ENCODE results near the gene FBXO2. TPM values are rescaled to one million over a fixed set of nuclear protein-coding genes. Genes with fewer than 3 reads are reported as not detected.
A peak's percentile ranks its signal among the peaks of the same experiment; 100 is the strongest.

The FBXO2 gene
- total RNA-seq, 1 experiment from 2014 or later = not detected

DNA sequence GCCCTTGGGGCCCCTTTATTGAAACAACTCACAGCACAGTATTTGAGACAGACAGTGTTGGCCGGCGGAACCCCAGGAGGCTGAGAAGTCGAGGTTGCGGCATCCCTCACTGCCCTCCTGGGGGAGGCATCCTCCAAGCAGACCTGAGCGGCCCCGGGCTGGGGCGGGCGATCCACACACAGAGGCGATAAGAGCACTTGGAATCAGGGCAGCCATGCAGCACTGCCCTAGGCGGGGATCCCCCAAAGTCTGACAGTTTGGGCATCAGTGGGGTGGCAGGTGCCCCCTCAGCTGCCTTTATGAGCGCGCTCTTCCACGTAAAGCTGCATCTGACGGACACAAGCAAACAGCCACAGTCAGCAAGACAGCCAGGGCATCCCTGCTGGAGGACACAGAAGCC is 20.3 kb upstream of the FBXO2 start:
- H3K4me1 ChIP-seq (replicated peaks) = no peaks in the 10 kb centered on the region
- H3K27me3 ChIP-seq (replicated peaks) = no peaks in the 10 kb centered on the region
- no peaks in the 10 kb centered on the region for H3K9me3 ChIP-seq (replicated peaks)
- H3K36me3 ChIP-seq = peaks cover 53% of the 10 kb centered on the region
- H3K4me3 ChIP-seq = no peak overlapping the region
- DNase-seq (ENCODE audit: low read depth in 1 of 2, low spot score in 2 of 2) = no peak
- H3K27ac ChIP-seq = no peak overlapping the region

DNA sequence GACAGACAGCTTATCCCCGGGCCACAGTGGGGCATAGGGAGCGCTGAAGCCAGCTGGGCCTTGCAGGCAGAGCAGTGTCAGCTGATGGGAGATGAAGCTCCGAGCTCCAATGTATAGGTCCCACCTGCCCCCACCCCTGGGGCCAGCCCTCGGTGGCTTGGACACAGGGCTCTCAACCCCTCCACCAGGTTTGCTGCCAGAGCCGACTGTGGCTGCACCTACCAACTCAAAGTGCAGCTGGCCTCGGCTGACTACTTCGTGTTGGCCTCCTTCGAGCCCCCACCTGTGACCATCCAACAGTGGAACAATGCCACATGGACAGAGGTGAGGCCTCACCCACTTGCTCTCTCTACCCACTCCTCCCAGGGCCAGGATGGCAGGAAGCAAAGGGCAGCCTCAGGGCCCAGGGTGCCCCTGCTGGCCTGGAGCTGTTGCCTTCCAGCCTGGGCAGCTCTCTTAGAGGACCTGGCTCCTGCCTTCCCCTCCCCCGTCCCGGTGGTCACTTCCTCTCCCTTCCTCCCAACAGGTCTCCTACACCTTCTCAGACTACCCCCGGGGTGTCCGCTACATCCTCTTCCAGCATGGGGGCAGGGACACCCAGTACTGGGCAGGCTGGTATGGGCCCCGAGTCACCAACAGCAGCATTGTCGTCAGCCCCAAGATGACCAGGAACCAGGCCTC is 19.0 kb upstream of the FBXO2 start:
- Histone ChIP-seq H3K27me3 (replicated peaks) (no peaks in the 10 kb centered on the region), H3K27ac (no peak overlapping the region), H3K9me3 (replicated peaks) (no peaks in the 10 kb centered on the region), H3K4me1 (replicated peaks) (no peaks in the 10 kb centered on the region), H3K36me3 (peaks cover 46% of the 10 kb centered on the region), H3K4me3 (no peak overlapping the region)
- DNase-seq (ENCODE audit: low read depth in 1 of 2, low spot score in 2 of 2) = no peak

GRCh38 chr1:11671544-11672286 is 17.5 kb upstream of the FBXO2 start:
- H3K27ac ChIP-seq = no peak overlapping the region
- peaks cover 36% of the 10 kb centered on the region for H3K36me3 ChIP-seq
- no peaks in the 10 kb centered on the region for H3K4me1 ChIP-seq (replicated peaks)
- no peak for DNase-seq (ENCODE audit: low read depth in 1 of 2, low spot score in 2 of 2)
- H3K27me3 ChIP-seq (replicated peaks) = no peaks in the 10 kb centered on the region
- H3K9me3 ChIP-seq (replicated peaks) = no peaks in the 10 kb centered on the region
- no peak overlapping the region for H3K4me3 ChIP-seq

DNA sequence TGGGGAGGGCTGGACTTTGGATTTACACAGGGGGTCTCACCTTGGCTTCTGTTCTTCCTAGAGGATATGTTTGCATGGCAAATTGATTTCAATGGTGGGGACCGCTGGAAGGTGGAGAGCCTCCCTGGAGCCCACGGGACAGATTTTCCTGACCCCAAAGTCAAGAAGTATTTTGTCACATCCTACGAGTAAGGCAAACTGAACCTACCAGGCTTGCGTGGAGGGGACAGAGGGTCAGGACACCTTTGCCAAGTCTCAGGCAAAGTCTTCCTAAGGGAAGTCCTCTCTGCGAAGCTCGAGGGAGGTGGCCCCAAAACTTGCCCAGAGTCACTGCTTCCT is 16.9 kb upstream of the FBXO2 start:
- Histone ChIP-seq H3K4me1 (replicated peaks) (no peaks in the 10 kb centered on the region), H3K27ac (no peak overlapping the region), H3K9me3 (replicated peaks) (no peaks in the 10 kb centered on the region), H3K27me3 (replicated peaks) (no peaks in the 10 kb centered on the region), H3K36me3 (peaks cover 32% of the 10 kb centered on the region), H3K4me3 (no peak overlapping the region)
- DNase-seq (ENCODE audit: low read depth in 1 of 2, low spot score in 2 of 2) = no peak

DNA sequence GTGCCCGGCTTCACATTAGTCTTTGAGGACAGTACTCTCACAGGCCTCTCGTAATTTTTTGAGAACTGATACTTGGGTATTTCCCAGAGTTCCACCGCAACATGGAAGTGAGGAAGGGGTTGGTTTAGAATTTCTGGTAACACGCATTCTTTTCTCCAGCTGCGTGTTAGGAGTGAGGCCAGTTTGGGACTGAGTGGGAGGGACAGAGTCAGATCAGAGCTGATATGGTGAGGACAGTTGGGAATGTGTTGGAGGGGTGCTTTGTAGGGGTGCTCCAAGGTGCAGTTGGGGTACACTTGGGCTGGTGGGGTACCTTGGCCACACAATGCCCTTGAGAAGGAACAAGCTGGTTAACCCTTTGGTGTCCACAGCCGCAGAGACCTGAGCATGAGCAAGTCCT is 16.5 kb upstream of the FBXO2 start:
- Histone ChIP-seq H3K4me3 (no peak overlapping the region), H3K27me3 (replicated peaks) (no peaks in the 10 kb centered on the region), H3K36me3 (peaks cover 29% of the 10 kb centered on the region), H3K27ac (no peak overlapping the region), H3K4me1 (replicated peaks) (no peaks in the 10 kb centered on the region), H3K9me3 (replicated peaks) (no peaks in the 10 kb centered on the region)
- DNase-seq (ENCODE audit: low read depth in 1 of 2, low spot score in 2 of 2) = no peak

DNA sequence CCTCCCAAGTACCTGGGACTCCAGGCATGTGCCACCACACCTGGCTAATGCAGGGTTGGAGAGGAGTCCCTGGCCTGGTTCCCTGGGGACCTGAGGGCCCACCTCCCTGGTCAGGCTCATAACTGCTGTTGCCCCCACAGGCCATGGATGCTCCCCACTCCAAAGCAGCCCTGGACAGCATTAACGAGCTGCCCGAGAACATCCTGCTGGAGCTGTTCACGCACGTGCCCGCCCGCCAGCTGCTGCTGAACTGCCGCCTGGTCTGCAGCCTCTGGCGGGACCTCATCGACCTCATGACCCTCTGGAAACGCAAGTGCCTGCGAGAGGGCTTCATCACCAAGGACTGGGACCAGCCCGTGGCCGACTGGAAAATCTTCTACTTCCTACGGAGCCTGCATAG is 14.3 kb upstream of the FBXO2 start:
- Histone ChIP-seq H3K27ac (no peak overlapping the region), H3K4me1 (replicated peaks) (peaks cover 5% of the 10 kb centered on the region), H3K27me3 (replicated peaks) (0 out of 2 replicates have a peak, but pooled peaks cover 2% of the 10 kb centered on the region), H3K36me3 (peaks cover 10% of the 10 kb centered on the region), H3K4me3 (no peak overlapping the region), H3K9me3 (replicated peaks) (no peaks in the 10 kb centered on the region)
- DNase-seq (ENCODE audit: low read depth in 1 of 2, low spot score in 2 of 2) = no peak

DNA sequence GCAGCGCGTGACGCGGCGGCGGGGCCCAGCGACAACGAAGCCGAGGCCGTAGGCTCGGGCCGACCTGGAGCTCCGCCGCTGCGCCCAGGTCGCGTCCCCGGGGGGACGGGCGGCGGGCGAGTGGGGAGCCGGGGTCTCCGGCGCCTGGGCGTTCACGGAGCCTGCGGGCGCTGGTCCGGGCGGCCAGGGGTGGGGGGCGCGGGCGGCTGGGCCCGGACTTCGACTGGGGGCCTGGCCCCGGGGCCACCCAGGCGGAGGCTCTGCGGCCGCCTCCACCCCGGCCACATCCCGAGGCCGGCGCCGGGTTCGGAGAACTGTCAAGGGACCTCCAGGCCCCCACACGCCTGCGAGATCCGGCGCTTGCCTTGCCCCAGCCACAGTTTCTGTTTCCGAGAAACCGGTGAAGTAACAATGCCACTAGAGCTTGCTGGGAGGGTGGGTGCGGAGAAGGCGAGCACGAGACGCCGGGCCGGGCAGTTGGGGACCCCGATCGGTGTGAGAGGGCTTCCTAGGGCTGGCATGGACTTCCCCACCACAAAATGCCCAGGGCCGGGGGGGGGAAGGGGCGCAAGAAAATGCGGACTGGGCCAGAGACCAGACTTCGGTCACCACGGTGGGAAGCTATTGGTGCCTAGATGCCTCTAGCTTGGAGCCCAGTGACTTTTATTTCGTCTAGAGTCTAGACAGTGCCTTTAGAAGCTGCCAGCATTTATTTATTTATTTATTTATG is 10.3 kb upstream of the FBXO2 start:
- H3K27me3 ChIP-seq (replicated peaks) = 0 out of 2 replicates have a peak, but pooled peaks cover 2% of the 10 kb centered on the region
- DNase-seq (ENCODE audit: low read depth in 1 of 2, low spot score in 2 of 2) = peak in 1 of 2 experiments; percentile 26

DNA sequence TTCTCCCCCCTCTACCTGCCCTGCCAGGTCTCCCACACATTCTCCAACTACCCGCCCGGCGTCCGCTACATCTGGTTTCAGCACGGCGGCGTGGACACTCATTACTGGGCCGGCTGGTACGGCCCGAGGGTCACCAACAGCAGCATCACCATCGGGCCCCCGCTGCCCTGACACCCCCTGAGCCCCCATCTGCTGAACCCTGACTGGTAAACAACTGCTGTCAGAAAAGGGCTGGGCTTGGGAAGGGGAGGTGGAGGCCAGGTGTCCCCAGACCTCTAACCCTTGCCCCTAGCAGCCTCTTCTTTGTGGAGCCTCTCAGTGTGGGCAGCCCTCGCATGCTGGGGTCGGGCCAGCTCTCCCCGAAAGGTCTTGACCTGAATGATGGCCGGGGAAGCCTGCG is 6.9 kb upstream of the FBXO2 start:
- no peak overlapping the region for H3K27ac ChIP-seq
- H3K36me3 ChIP-seq = no peaks in the 10 kb centered on the region
- no peak overlapping the region for H3K4me3 ChIP-seq
- peaks cover 5% of the 10 kb centered on the region for H3K4me1 ChIP-seq (replicated peaks)
- no peaks in the 10 kb centered on the region for H3K9me3 ChIP-seq (replicated peaks)
- no peak for DNase-seq (ENCODE audit: low read depth in 1 of 2, low spot score in 2 of 2)
- 0 out of 2 replicates have a peak, but pooled peaks cover 2% of the 10 kb centered on the region for H3K27me3 ChIP-seq (replicated peaks)

More for the DNA sequence above, 10.3 kb upstream of the FBXO2 start:
- Histone ChIP-seq H3K9me3 (replicated peaks) (no peaks in the 10 kb centered on the region), H3K4me1 (replicated peaks) (peaks cover 5% of the 10 kb centered on the region), H3K27ac (no peak overlapping the region), H3K4me3 (peak overlapping the region; percentile 38), H3K36me3 (no peaks in the 10 kb centered on the region)

GRCh38 chr1:11659748-11660147 is 5.5 kb upstream of the FBXO2 start:
- 0 out of 2 replicates have a peak, but pooled peaks cover 4% of the 10 kb centered on the region for H3K27me3 ChIP-seq (replicated peaks)
- no peak for DNase-seq (ENCODE audit: low read depth in 1 of 2, low spot score in 2 of 2)

DNA sequence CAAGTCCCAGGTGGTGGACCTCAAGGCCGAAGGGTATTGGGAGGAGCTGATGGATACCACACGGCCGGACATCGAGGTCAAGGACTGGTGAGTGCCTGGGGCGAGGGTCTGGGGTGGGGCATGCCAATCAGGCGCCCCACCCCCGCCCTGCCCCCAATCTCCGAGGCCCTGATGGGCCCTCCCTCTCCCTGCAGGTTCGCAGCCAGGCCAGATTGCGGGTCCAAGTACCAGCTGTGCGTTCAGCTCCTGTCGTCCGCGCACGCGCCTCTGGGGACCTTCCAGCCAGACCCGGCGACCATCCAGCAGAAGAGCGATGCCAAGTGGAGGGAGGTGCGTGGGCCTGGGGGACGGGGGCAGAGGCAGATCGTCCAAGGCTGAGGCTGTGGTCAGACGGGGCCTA is 4.3 kb upstream of the FBXO2 start:
- Histone ChIP-seq H3K27ac (no peak overlapping the region), H3K36me3 (no peaks in the 10 kb centered on the region), H3K27me3 (replicated peaks) (peaks cover 8% of the 10 kb centered on the region; the same call in 1 of the 2 replicates), H3K4me1 (replicated peaks) (no peaks in the 10 kb centered on the region), H3K4me3 (no peak overlapping the region), H3K9me3 (replicated peaks) (no peaks in the 10 kb centered on the region)
- no peak for DNase-seq (ENCODE audit: low read depth in 1 of 2, low spot score in 2 of 2)

More at GRCh38 chr1:11659748-11660147, 5.5 kb upstream of the FBXO2 start:
- Histone ChIP-seq H3K36me3 (no peaks in the 10 kb centered on the region), H3K9me3 (replicated peaks) (no peaks in the 10 kb centered on the region), H3K4me1 (replicated peaks) (peaks cover 5% of the 10 kb centered on the region), H3K27ac (no peak overlapping the region), H3K4me3 (no peak overlapping the region)

DNA sequence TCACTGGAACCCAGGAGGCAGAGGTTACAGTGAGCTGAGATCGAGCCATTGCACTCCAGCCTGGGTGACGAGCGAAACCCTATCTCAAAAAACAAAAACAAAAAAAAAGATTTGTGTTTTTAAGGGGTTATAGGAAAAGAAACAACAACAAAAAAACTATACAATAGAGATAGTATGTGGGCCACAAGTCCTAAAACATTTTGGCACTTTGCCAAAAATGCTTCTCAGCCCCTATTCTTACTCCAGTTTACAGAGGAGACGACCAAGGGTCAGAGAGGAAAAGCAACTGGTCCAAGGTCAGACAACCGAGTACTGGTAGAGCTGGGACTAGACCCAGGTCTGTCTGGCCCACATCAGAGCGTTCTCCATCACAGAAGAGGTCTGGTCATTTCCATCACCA is 3.4 kb upstream of the FBXO2 start:
- Histone ChIP-seq H3K27ac (no peak overlapping the region), H3K9me3 (replicated peaks) (no peaks in the 10 kb centered on the region), H3K4me1 (replicated peaks) (no peaks in the 10 kb centered on the region), H3K4me3 (no peak overlapping the region), H3K27me3 (replicated peaks) (peaks cover 8% of the 10 kb centered on the region; the same call in 1 of the 2 replicates), H3K36me3 (no peaks in the 10 kb centered on the region)
- no peak for DNase-seq (ENCODE audit: low read depth in 1 of 2, low spot score in 2 of 2)

DNA sequence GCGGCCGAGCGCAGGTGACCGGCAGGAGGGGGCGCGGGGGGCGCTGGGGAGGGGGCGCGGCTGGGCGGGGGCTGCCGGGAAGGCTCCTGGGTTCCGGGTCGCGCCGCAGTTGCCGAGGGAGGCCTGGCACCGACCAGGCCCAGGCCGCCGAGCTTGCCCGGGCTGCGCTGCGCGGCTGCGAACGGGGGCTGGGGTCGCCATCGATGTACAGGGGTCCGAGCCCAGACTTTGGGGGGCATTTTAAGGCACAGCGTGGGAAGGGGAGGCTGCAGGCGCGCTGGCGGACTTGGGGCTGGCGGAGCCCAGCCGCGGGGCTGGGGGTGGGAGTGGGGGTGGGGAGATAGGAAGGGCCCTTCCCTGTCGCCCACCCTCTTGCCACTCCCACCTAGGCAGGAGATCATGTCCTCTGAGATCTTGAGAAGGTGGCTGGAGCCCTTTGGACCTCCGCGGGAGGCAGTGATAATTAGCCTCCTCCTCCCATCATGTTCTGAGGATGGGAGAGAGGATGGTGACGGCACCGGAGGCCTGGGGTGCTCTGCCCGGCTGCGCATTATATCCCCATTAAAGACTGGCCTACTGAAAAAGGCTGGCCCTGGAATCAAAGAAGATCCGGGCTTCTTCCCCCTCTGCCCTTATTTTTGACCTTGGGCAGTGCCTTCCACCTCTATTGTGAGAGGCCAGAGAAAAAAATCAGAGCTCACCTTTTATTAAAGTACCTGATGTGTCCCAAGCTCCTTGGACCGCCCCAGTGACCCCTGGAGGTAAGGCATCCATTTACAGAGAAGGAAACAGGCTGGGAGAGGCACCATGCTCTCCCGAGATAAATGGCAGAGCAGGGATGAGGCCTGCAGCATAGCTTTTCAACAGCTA is 945 bp upstream of the FBXO2 start:
- no peak overlapping the region for H3K27ac ChIP-seq
- DNase-seq (ENCODE audit: low read depth in 1 of 2, low spot score in 2 of 2) = no peak
- H3K9me3 ChIP-seq (replicated peaks) = no peaks in the 10 kb centered on the region
- H3K27me3 ChIP-seq (replicated peaks) = peaks cover 21% of the 10 kb centered on the region
- H3K4me1 ChIP-seq (replicated peaks) = peaks cover 6% of the 10 kb centered on the region
- H3K36me3 ChIP-seq = no peaks in the 10 kb centered on the region
- peak overlapping the region; percentile 24 for H3K4me3 ChIP-seq

DNA sequence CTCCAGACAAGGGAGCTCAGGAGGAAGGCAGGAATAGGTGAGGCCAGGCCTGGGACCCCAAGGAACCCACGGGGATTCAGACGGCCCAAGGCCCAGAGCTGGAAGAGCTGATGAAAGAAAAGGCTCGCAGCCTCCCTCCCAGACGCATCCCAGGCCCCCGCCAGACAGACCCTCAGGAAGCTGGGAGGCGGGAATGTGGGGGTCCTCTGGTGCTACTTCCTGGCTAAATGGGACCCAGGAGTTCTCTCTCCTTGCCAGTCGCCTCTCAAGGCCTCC is 430 bp downstream of the FBXO2 start:
- Histone ChIP-seq H3K4me1 (replicated peaks) (peaks cover 8% of the 10 kb centered on the region), H3K9me3 (replicated peaks) (no peaks in the 10 kb centered on the region), H3K27ac (no peak overlapping the region), H3K4me3 (no peak overlapping the region), H3K27me3 (replicated peaks) (peaks cover 32% of the 10 kb centered on the region), H3K36me3 (no peaks in the 10 kb centered on the region)
- no peak for DNase-seq (ENCODE audit: low read depth in 1 of 2, low spot score in 2 of 2)

Measured in SJSA1 (cell line).